ENCODE measurements around the gene ARSI.

Gene ARSI

GRCh38 chr5:150346592-150346991, 43.9 kb upstream of the ARSI start:
- Histone ChIP-seq H3K27me3 (no peaks in the 10 kb centered on the region), H3K27ac (no peak overlapping the region), H3K4me1 (ENCODE audit: control insufficient read depth in 1 of 2, insufficient read depth in 1 of 2, low read depth in 1 of 2, low read length in 1 of 2) (peaks cover 12 to 13% of the 10 kb centered on the region in 2 experiments), H3K9me3 (no peaks in the 10 kb centered on the region), H3K4me3 (ENCODE audit: low read depth in 1 of 2, low read length in 1 of 2) (no peak overlapping the region), H3K36me3 (no peaks in the 10 kb centered on the region)
- no peak for TF ChIP-seq CTCF (IDR thresholded peaks at IDR 0.05)

- no peak for TF ChIP-seq CTCF (IDR thresholded peaks at IDR 0.05)
- no peak overlapping the region for H3K27ac ChIP-seq
- no peaks in the 10 kb centered on the region for H3K27me3 ChIP-seq
- no peaks in the 10 kb centered on the region for H3K36me3 ChIP-seq
- H3K4me1 ChIP-seq (ENCODE audit: control insufficient read depth in 1 of 2, insufficient read depth in 1 of 2, low read depth in 1 of 2, low read length in 1 of 2), result peaks cover 3 to 4% of the 10 kb centered on the region in 2 experiments
- no peak overlapping the region for H3K4me3 ChIP-seq (ENCODE audit: low read depth in 1 of 2, low read length in 1 of 2)
- H3K9me3 ChIP-seq, result no peaks in the 10 kb centered on the region
Measured at GRCh38 chr5:150345716-150346115, 43.0 kb upstream of the ARSI start.

- Histone ChIP-seq H3K4me1 (ENCODE audit: control insufficient read depth in 1 of 2, insufficient read depth in 1 of 2, low read depth in 1 of 2, low read length in 1 of 2) (no peaks in the 10 kb centered on the region), H3K36me3 (no peaks in the 10 kb centered on the region), H3K27ac (no peak overlapping the region), H3K4me3 (ENCODE audit: low read depth in 1 of 2, low read length in 1 of 2) (no peak overlapping the region), H3K9me3 (no peaks in the 10 kb centered on the region), H3K27me3 (no peaks in the 10 kb centered on the region)
- no peak for TF ChIP-seq CTCF (IDR thresholded peaks at IDR 0.05)
Measured at GRCh38 chr5:150343994-150344631, 41.4 kb upstream of the ARSI start.

- Histone ChIP-seq H3K4me3 (ENCODE audit: low read depth in 1 of 2, low read length in 1 of 2) (no peak overlapping the region), H3K4me1 (ENCODE audit: control insufficient read depth in 1 of 2, insufficient read depth in 1 of 2, low read depth in 1 of 2, low read length in 1 of 2) (no peaks in the 10 kb centered on the region), H3K27me3 (no peaks in the 10 kb centered on the region), H3K36me3 (no peaks in the 10 kb centered on the region), H3K27ac (no peak overlapping the region), H3K9me3 (no peaks in the 10 kb centered on the region)
- no peak for TF ChIP-seq CTCF (IDR thresholded peaks at IDR 0.05)
Measured at GRCh38 chr5:150342583-150342982, 39.9 kb upstream of the ARSI start.

- H3K27me3 ChIP-seq, result no peaks in the 10 kb centered on the region
- no peak for TF ChIP-seq CTCF (IDR thresholded peaks at IDR 0.05)
- H3K4me1 ChIP-seq (ENCODE audit: control insufficient read depth in 1 of 2, insufficient read depth in 1 of 2, low read depth in 1 of 2, low read length in 1 of 2), result no peaks in the 10 kb centered on the region
- H3K36me3 ChIP-seq, result no peaks in the 10 kb centered on the region
- no peak overlapping the region for H3K27ac ChIP-seq
- no peak overlapping the region for H3K4me3 ChIP-seq (ENCODE audit: low read depth in 1 of 2, low read length in 1 of 2)
- no peaks in the 10 kb centered on the region for H3K9me3 ChIP-seq
Measured at GRCh38 chr5:150341989-150342388, 39.3 kb upstream of the ARSI start.
